T-helper 2 cell treated with Interferon-gamma antibody and Interleukin-4, amounts not matched to agents 5 μg/mL and 100 μg/mL, for 36 hours (primary cell): ENCODE measurements around the gene IPO7.

ENCODE experiments used
- DNase-seq: peaks from one replicate; pipeline ENCODE4 v3.0.0; 2021; ENCODE audit warnings: low spot score
- H3K27ac Mint-ChIP-seq: one replicate; pipeline ENCODE4 v1.8.0; 2021; ENCODE audit warnings: mild to moderate bottlenecking, mixed read lengths
- H3K27me3 Mint-ChIP-seq: one replicate; pipeline ENCODE4 v1.8.0; 2021; ENCODE audit warnings: low read depth, mixed read lengths
- H3K36me3 Mint-ChIP-seq: one replicate; pipeline ENCODE4 v1.8.0; 2021; ENCODE audit warnings: low read depth, mixed read lengths
- H3K4me1 Mint-ChIP-seq: one replicate; pipeline ENCODE4 v1.8.0; 2021; ENCODE audit warnings: low read depth, mixed read lengths
- H3K4me3 Mint-ChIP-seq: one replicate; pipeline ENCODE4 v1.8.0; 2022; ENCODE audit warnings: mild to moderate bottlenecking, moderate library complexity, mixed read lengths
- H3K9me3 Mint-ChIP-seq: one replicate; pipeline ENCODE4 v1.8.0; 2021; ENCODE audit warnings: mixed read lengths

Gene IPO7

GRCh38 chr11:9494316-9494715, 109.9 kb downstream of the IPO7 start:
- Mint-ChIP-seq H3K36me3 (peaks cover 36% of the 10 kb centered on the region), H3K27ac (no peak overlapping the region), H3K27me3 (no peaks in the 10 kb centered on the region), H3K9me3 (no peaks in the 10 kb centered on the region), H3K4me1 (no peaks in the 10 kb centered on the region), H3K4me3 (no peak overlapping the region)
- no peak for DNase-seq

GRCh38 chr11:9495803-9496514, 111.5 kb downstream of the IPO7 start:
- Mint-ChIP-seq H3K4me3 (no peak overlapping the region), H3K27ac (no peak overlapping the region), H3K4me1 (no peaks in the 10 kb centered on the region), H3K9me3 (no peaks in the 10 kb centered on the region), H3K36me3 (peaks cover 37% of the 10 kb centered on the region), H3K27me3 (no peaks in the 10 kb centered on the region)
- no peak for DNase-seq
